GM10847 (cell line): ENCODE data around the gene COL20A1.

Source experiments
- POLR2A ChIP-seq: IDR thresholded peaks from 2 replicates; pipeline ENCODE4 v1.6.1; 2011; ENCODE audit not compliant: insufficient read length; ENCODE audit errors: extremely low read depth

COL20A1 gene

GRCh38 chr20:63382551-63383300 is 89.7 kb downstream of the COL20A1 start:
- no peak for TF ChIP-seq POLR2A

GRCh38 chr20:63383556-63383955 is 90.6 kb downstream of the COL20A1 start:
- TF ChIP-seq POLR2A, result no peak

- no peak for TF ChIP-seq POLR2A
Observed at GRCh38 chr20:63384336-63384735, 91.3 kb downstream of the COL20A1 start.
